A549 (cell line): ENCODE results near the gene GRAMD2A. TPM values are rescaled to one million over a fixed set of nuclear protein-coding genes. Genes with fewer than 3 reads are reported as not detected.

Experiments
- ATAC-seq, 2 experiments: fragments of 200-7000 bp in 1 of 2; fragments of >200 bp in 1 of 2; cut with Nextera tagmentation in 1 of 2; cut with Tn5 transposase in 1 of 2; 3 replicates each; pipeline versions ENCODE4 v1.8.0 to v1.9.1; 2018 to 2020; ENCODE audit warnings: mild to moderate bottlenecking in 1 of 2, moderate library complexity in 1 of 2
- CTCF ChIA-PET: fragments of 300-600 bp; sonication (Branson Sonifier 250); formaldehyde crosslinking; extraction: SDS; loops from one replicate; lab custom pipeline; 2021; ENCODE audit warnings: antibody characterized with exemption, inconsistent platforms; lab: Yijun Ruan, JAX
- POLR2A ChIA-PET: fragments of 350-600 bp; formaldehyde crosslinking; extraction: SDS; loops from one replicate; lab custom pipeline; 2021; ENCODE audit warnings: antibody characterized with exemption, inconsistent platforms; lab: Yijun Ruan, JAX
- DNase-seq, 2 experiments: peaks; one replicate each; pipeline versions ENCODE4 v3.0.0 to v3.0.0-alpha.2; 2011 to 2016; ENCODE audit warnings: low read depth in 1 of 2, low spot score in 1 of 2
- FAIRE-seq: peaks from 2 replicates; lab custom pipeline; 2011; peaks lifted over from hg19 to GRCh38; lab: Jason Lieb, UNC
- H3K27ac ChIP-seq, 2 experiments: fragments of >200 bp; sonication (Bioruptor Twin); formaldehyde crosslinking; 3 replicates each; pipeline ENCODE4 v1.5.1; 2016 to 2017
- H3K4me1 ChIP-seq: fragments of >200 bp; sonication (Bioruptor Twin); formaldehyde crosslinking; 3 replicates; pipeline ENCODE4 v1.6.1; 2016
- H3K4me2 ChIP-seq: fragments of >200 bp; sonication (Bioruptor Twin); formaldehyde crosslinking; 3 replicates; pipeline ENCODE4 v1.6.1; 2016
- H3K4me3 ChIP-seq: fragments of >200 bp; sonication (Bioruptor Twin); formaldehyde crosslinking; 3 replicates; pipeline ENCODE4 v1.5.1; 2016
- H3K9me3 ChIP-seq: fragments of >200 bp; sonication (Bioruptor Twin); formaldehyde crosslinking; 3 replicates; pipeline ENCODE4 v1.6.1; 2016
- BHLHE40 ChIP-seq: IDR thresholded peaks from 2 replicates; pipeline ENCODE4 v1.6.1; 2012; ENCODE audit warnings: low read depth, low read length, inconsistent platforms
- CBX2 ChIP-seq: fragments of 200-600 bp; sonication (generic); IDR thresholded peaks from 2 replicates; pipeline ENCODE4 v1.6.1; 2016; ENCODE audit warnings: low read depth, mild to moderate bottlenecking, borderline replicate concordance
- E2F6 ChIP-seq: IDR thresholded peaks from 2 replicates; pipeline ENCODE4 v1.6.1; 2012; ENCODE audit warnings: low read depth, borderline replicate concordance
- ESRRA ChIP-seq: fragments of 150-350 bp; IDR thresholded peaks from 2 replicates; pipeline ENCODE4 v1.6.1; 2014; ENCODE audit warnings: mild to moderate bottlenecking, low read length, borderline replicate concordance
- FOSB ChIP-seq: fragments of 250-450 bp; sonication (Bioruptor Pico); IDR thresholded peaks from 2 replicates; pipeline ENCODE4 v1.5.0; 2020; ENCODE audit warnings: mild to moderate bottlenecking, moderate library complexity
- FOSL2 ChIP-seq, 2 experiments: fragments of 450-650 bp in 1 of 2; fragments of >200 bp in 1 of 2; sonication (Bioruptor Twin) in 1 of 2; formaldehyde crosslinking; IDR thresholded peaks; 2 replicates each; pipeline versions ENCODE4 v1.5.0 to v1.6.1; 2016 to 2020; ENCODE audit warnings: mild to moderate bottlenecking in 1 of 2, moderate library complexity in 1 of 2
- HES2 ChIP-seq: fragments of >200 bp; sonication (Bioruptor Twin); formaldehyde crosslinking; IDR thresholded peaks from 2 replicates; pipeline ENCODE4 v1.6.1; 2016
- HOXB13 ChIP-seq: fragments of 250-450 bp; sonication (Bioruptor Pico); IDR thresholded peaks from 2 replicates; pipeline ENCODE4 v1.5.0; 2020; ENCODE audit warnings: low read depth, mild to moderate bottlenecking, moderate library complexity
- JUN ChIP-seq, 2 experiments: fragments of >200 bp; sonication (Bioruptor Twin); formaldehyde crosslinking; IDR thresholded peaks; 2 replicates in 1 of 2; 3 replicates in 1 of 2; pipeline ENCODE4 v1.6.1; 2016 to 2017
- MAFK ChIP-seq: fragments of 450-650 bp; IDR thresholded peaks from 2 replicates; pipeline ENCODE4 v1.6.1; 2014; ENCODE audit not compliant: partially characterized antibody
- MAX ChIP-seq: IDR thresholded peaks from 2 replicates; pipeline ENCODE4 v1.6.1; 2012
- MAZ ChIP-seq: fragments of 150-350 bp; IDR thresholded peaks from 2 replicates; pipeline ENCODE4 v1.6.1; 2014; ENCODE audit warnings: antibody characterized with exemption, low read depth, low read length, borderline replicate concordance
- MYC ChIP-seq: IDR thresholded peaks from 2 replicates; pipeline ENCODE4 v1.6.1; 2012; ENCODE audit warnings: mild to moderate bottlenecking, inconsistent platforms, low read length, improper control_type of control experiment, borderline replicate concordance
- NFE2L2 ChIP-seq: fragments of 150-350 bp; conservative IDR thresholded peaks from 2 replicates; pipeline ENCODE4 v1.6.1; 2014; ENCODE audit warnings: low read length
- NPAS2 ChIP-seq: fragments of 250-450 bp; sonication (Bioruptor Pico); IDR thresholded peaks from 2 replicates; pipeline ENCODE4 v1.8.0; 2022; ENCODE audit warnings: mild to moderate bottlenecking, moderate library complexity, borderline replicate concordance
- POLR2AphosphoS2 ChIP-seq: conservative IDR thresholded peaks from 2 replicates; pipeline ENCODE4 v1.6.1; 2012; ENCODE audit warnings: low read length, improper control_type of control experiment, inconsistent platforms
- SREBF2 ChIP-seq: fragments of 450-650 bp; IDR thresholded peaks from 2 replicates; pipeline ENCODE4 v1.6.1; 2014; ENCODE audit warnings: mild to moderate bottlenecking, moderate library complexity
- USF2 ChIP-seq: fragments of 450-650 bp; IDR thresholded peaks from 2 replicates; pipeline ENCODE4 v1.6.1; 2014; ENCODE audit warnings: antibody characterized with exemption
- ZC3H11A ChIP-seq: fragments of 450-650 bp; IDR thresholded peaks from 2 replicates; pipeline ENCODE4 v1.6.1; 2014; ENCODE audit warnings: antibody characterized with exemption, mild to moderate bottlenecking
- ZFP36 ChIP-seq: fragments of 450-650 bp; IDR thresholded peaks from 2 replicates; pipeline ENCODE4 v1.6.1; 2014; ENCODE audit warnings: borderline replicate concordance; ENCODE audit not compliant: partially characterized antibody
- ZSCAN20 ChIP-seq: fragments of 250-450 bp; sonication (Bioruptor Pico); IDR thresholded peaks from 2 replicates; pipeline ENCODE4 v1.8.0; 2022; ENCODE audit warnings: mild to moderate bottlenecking, moderate library complexity
- WGBS: methylation state at CpG from one replicate; pipeline ENCODE4 v1.1.6; 2017; ENCODE audit errors: missing lambda C conversion rate; 5-methylcytosine and 5-hydroxymethylcytosine counted together
- polyA plus RNA-seq, 4 experiments: library from polyadenylated mRNA; depleted of rRNA in 3 of 4; stranded (reverse); fragments of >200 nt; fragmentation: RNase III in 1 of 4; extraction: RNeasy Plus Mini Kit Qiagen cat#74134 plus additional on column Dnase treatment in 1 of 4; gene quantifications; 2 replicates in 3 of 4; 3 replicates in 1 of 4; pipeline ENCODE4 v1.2.3, GENCODE V29; 2011 to 2017

Gene GRAMD2A
- polyA plus RNA-seq, 2 of the 4 experiments (the other 2 are of a cell fraction), result 0.41 TPM; not detected in 1

GRCh38 chr15:72222393-72222792 is 24.8 kb upstream of the GRAMD2A start:
- Histone ChIP-seq H3K4me2 (peak overlapping the region; percentile 64), H3K4me3 (0 out of 3 replicates have a peak overlapping the region, but pooled peaks have one; percentile 8), H3K9me3 (no peaks in the 10 kb centered on the region), H3K27ac (peak overlapping the region; percentile 48 to 64; a peak in 5 of 6 replicates), H3K4me1 (peaks cover 97% of the 10 kb centered on the region)
- FAIRE-seq (no peak), ATAC-seq (peak; percentile 71 to 83), DNase-seq (peak; percentile 71 to 95)
- ChIA-PET POLR2A (interaction anchor here (0.7 to 4.3 kb wide), 5 partner anchors 9 to 154 kb away, joined by 3 to 37 read pairs (median 4); partner anchors contain the start of genes HEXA and PKM), CTCF (interaction anchor here (2.6 to 31.1 kb wide), 3 partner anchors 6 to 63 kb away, joined by 8 to 644 read pairs (median 644); partner anchors contain the start of genes GRAMD2A and PKM)
- TF ChIP-seq HES2 (no peak), FOSB (CRISPR knock-in tag) (no peak), MAFK (no peak), CBX2 (no peak), POLR2AphosphoS2 (peak; percentile 67; the same call in 1 of the 2 replicates), ZSCAN20 (no peak), NPAS2 (no peak), SREBF2 (no peak), ZC3H11A (no peak), MYC (no peak), BHLHE40 (no peak), MAX (peak; percentile 29; the same call in 1 of the 2 replicates), HOXB13 (CRISPR knock-in tag) (no peak), USF2 (peak; percentile 19; the same call in 1 of the 2 replicates), E2F6 (no peak), ZFP36 (no peak), MAZ (no peak), FOSL2 (IDR thresholded peaks at IDR 0.05) (no peak), FOSL2 (CRISPR knock-in tag; IDR thresholded peaks at IDR 0.05) (peak; percentile 71), ESRRA (no peak), JUN (IDR thresholded peaks at IDR 0.05) (0 out of 5 replicates have a peak, but pooled peaks of 1 of the 2 experiments have one; percentile 31), NFE2L2 (no peak)
- 38% methylated on average over 4 of the region's 4 CpGs for WGBS

- ChIA-PET CTCF (interaction anchor here (1.8 to 31.1 kb wide), 3 partner anchors 8 to 53 kb away, joined by 5 to 644 read pairs (median 644); partner anchors contain the start of genes GRAMD2A and PKM), POLR2A (interaction anchor here (2.2 to 4.3 kb wide), 2 partner anchors 10 to 17 kb away, joined by 7 to 37 read pairs; partner anchors contain the start of gene PKM)
- DNase-seq (no peak), ATAC-seq (no peak), FAIRE-seq (no peak)
- no peak overlapping the region for H3K4me3 ChIP-seq
- H3K9me3 ChIP-seq, result no peaks in the 10 kb centered on the region
- H3K27ac ChIP-seq, result 0 out of 6 replicates have a peak overlapping the region, but pooled peaks of 1 of the 2 experiments have one; percentile 18
- TF ChIP-seq JUN (IDR thresholded peaks at IDR 0.05) (peak in 1 of 2 experiments; percentile 27; a peak in 1 of 5 replicates), HES2 (no peak)
- H3K4me1 ChIP-seq, result peaks cover 99% of the 10 kb centered on the region
- peak overlapping the region; percentile 64; the same call in 2 of the 3 replicates for H3K4me2 ChIP-seq
- WGBS, result 68% methylated on average over 1 of the region's 1 CpG
Measured at GRCh38 chr15:72220687-72221086, 23.1 kb upstream of the GRAMD2A start.
